ENCODE measurements around the gene STC2. TPM values are rescaled to one million over a fixed set of nuclear protein-coding genes. Genes with fewer than 3 reads are reported as not detected.

Gene STC2
- total and polyA plus RNA-seq, 2 experiments from 2014 or later = 26.6 to 27.8 TPM

- Histone ChIP-seq H2AFZ (no peak overlapping the region), H3K4me2 (peak overlapping the region; percentile 28), H4K20me1 (ENCODE audit: insufficient read depth, poor library complexity, severe bottlenecking) (no peaks in the 10 kb centered on the region), H3K27ac (peak overlapping the region; percentile 55), H3K36me3 (replicated peaks; ENCODE audit: insufficient read depth, low read depth) (no peaks in the 10 kb centered on the region), H3K79me2 (no peaks in the 10 kb centered on the region), H3K9me3 (ENCODE audit: low read depth) (no peaks in the 10 kb centered on the region), H3K4me1 (ENCODE audit: insufficient read depth) (peaks cover 42% of the 10 kb centered on the region), H3K4me3 (no peak overlapping the region), H3K9me2 (replicated peaks; ENCODE audit: insufficient read depth) (no peaks in the 10 kb centered on the region), H3K27me3 (no peaks in the 10 kb centered on the region)
- WGBS (ENCODE audit: low lambda C conversion rate, missing lambda C conversion rate) = 76% methylated on average over 5 of the region's 5 CpGs
- TF ChIP-seq EZH2phosphoT487 (IDR thresholded peaks at IDR 0.05; ENCODE audit: low read depth, severe bottlenecking, unreplicated experiment) = no peak
- TF ChIP-seq EZH2 (IDR thresholded peaks at IDR 0.05; ENCODE audit: borderline replicate concordance) = no peak
- TF ChIP-seq CTCF (IDR thresholded peaks at IDR 0.05; ENCODE audit: poor library complexity) = no peak
- no peak for DNase-seq (ENCODE audit: low spot score)
Measured at GRCh38 chr5:173319646-173320045, 8.6 kb downstream of the STC2 start.

GRCh38 chr5:173318881-173319620 lies 9.2 kb downstream of the STC2 start:
- H3K79me2 ChIP-seq = no peaks in the 10 kb centered on the region
- no peaks in the 10 kb centered on the region for H3K9me3 ChIP-seq (ENCODE audit: low read depth)
- no peaks in the 10 kb centered on the region for H4K20me1 ChIP-seq (ENCODE audit: insufficient read depth, poor library complexity, severe bottlenecking)
- TF ChIP-seq CTCF (IDR thresholded peaks at IDR 0.05; ENCODE audit: poor library complexity) (no peak), EZH2 (IDR thresholded peaks at IDR 0.05; ENCODE audit: borderline replicate concordance) (no peak), EZH2phosphoT487 (IDR thresholded peaks at IDR 0.05; ENCODE audit: low read depth, severe bottlenecking, unreplicated experiment) (no peak)
- H3K27ac ChIP-seq = no peak overlapping the region
- no peak overlapping the region for H2AFZ ChIP-seq
- H3K4me3 ChIP-seq = no peak overlapping the region
- H3K27me3 ChIP-seq = no peaks in the 10 kb centered on the region
- DNase-seq (ENCODE audit: low spot score) = no peak
- 85% methylated on average over 7 of the region's 7 CpGs for WGBS (ENCODE audit: low lambda C conversion rate, missing lambda C conversion rate)
- peaks cover 36% of the 10 kb centered on the region for H3K4me1 ChIP-seq (ENCODE audit: insufficient read depth)
- no peak overlapping the region for H3K4me2 ChIP-seq
- H3K36me3 ChIP-seq (replicated peaks; ENCODE audit: insufficient read depth, low read depth) = no peaks in the 10 kb centered on the region
- no peaks in the 10 kb centered on the region for H3K9me2 ChIP-seq (replicated peaks; ENCODE audit: insufficient read depth)

- Histone ChIP-seq H3K27me3 (no peaks in the 10 kb centered on the region), H3K27ac (no peak overlapping the region), H3K9me2 (replicated peaks; ENCODE audit: insufficient read depth) (no peaks in the 10 kb centered on the region), H4K20me1 (ENCODE audit: insufficient read depth, poor library complexity, severe bottlenecking) (no peaks in the 10 kb centered on the region), H3K36me3 (replicated peaks; ENCODE audit: insufficient read depth, low read depth) (no peaks in the 10 kb centered on the region), H3K4me2 (no peak overlapping the region), H3K4me3 (no peak overlapping the region), H3K4me1 (ENCODE audit: insufficient read depth) (peaks cover 31% of the 10 kb centered on the region), H2AFZ (no peak overlapping the region), H3K79me2 (no peaks in the 10 kb centered on the region), H3K9me3 (ENCODE audit: low read depth) (no peaks in the 10 kb centered on the region)
- 97% methylated on average over 2 of the region's 2 CpGs for WGBS (ENCODE audit: low lambda C conversion rate, missing lambda C conversion rate)
- TF ChIP-seq EZH2phosphoT487 (IDR thresholded peaks at IDR 0.05; ENCODE audit: low read depth, severe bottlenecking, unreplicated experiment) (no peak), EZH2 (IDR thresholded peaks at IDR 0.05; ENCODE audit: borderline replicate concordance) (no peak), CTCF (IDR thresholded peaks at IDR 0.05; ENCODE audit: poor library complexity) (no peak)
- no peak for DNase-seq (ENCODE audit: low spot score)
Measured at GRCh38 chr5:173318330-173318729, 9.9 kb downstream of the STC2 start.

All from hepatocyte (in vitro differentiated cells).